ENCODE data around the gene SERINC3.

SERINC3 gene

GRCh38 chr20:44520881-44521280 lies 989 bp downstream of the SERINC3 start:
- no peaks in the 10 kb centered on the region for H3K9me2 ChIP-seq (replicated peaks; ENCODE audit: insufficient read depth, low read length)
- H2AFZ ChIP-seq (ENCODE audit: low read length) = no peak overlapping the region
- peak overlapping the region; percentile 99 for H3K9ac ChIP-seq (ENCODE audit: low read length)
- no peaks in the 10 kb centered on the region for H3K9me3 ChIP-seq (replicated peaks; ENCODE audit: insufficient read depth, low read length)
- TF ChIP-seq EZH2phosphoT487 (IDR thresholded peaks at IDR 0.05; ENCODE audit: low read length) = no peak
- H3K4me2 ChIP-seq (ENCODE audit: low read depth, low read length) = peak overlapping the region; percentile 72
- no peaks in the 10 kb centered on the region for H3F3A ChIP-seq (ENCODE audit: insufficient read depth, low read length)
- peaks cover 59% of the 10 kb centered on the region for H3K79me2 ChIP-seq (ENCODE audit: low read length)
- no peak for DNase-seq
- H3K4me3 ChIP-seq (ENCODE audit: low read length) = peak overlapping the region; percentile 99
- H3K36me3 ChIP-seq (replicated peaks; ENCODE audit: insufficient read depth, low read length) = no peaks in the 10 kb centered on the region
- H3K27me3 ChIP-seq (replicated peaks; ENCODE audit: insufficient read depth, low read length) = no peaks in the 10 kb centered on the region
- peaks cover 9% of the 10 kb centered on the region; the same call in 1 of the 2 replicates for H3K4me1 ChIP-seq (ENCODE audit: low read length)
- peak overlapping the region; percentile 94; the same call in 1 of the 2 replicates for H3K27ac ChIP-seq (ENCODE audit: low read length)
- H4K20me1 ChIP-seq (ENCODE audit: insufficient read depth, low read length) = no peaks in the 10 kb centered on the region

GRCh38 chr20:44518248-44518647 lies 3.6 kb downstream of the SERINC3 start:
- DNase-seq = no peak
- Histone ChIP-seq H3K9me2 (replicated peaks; ENCODE audit: insufficient read depth, low read length) (no peaks in the 10 kb centered on the region), H2AFZ (ENCODE audit: low read length) (no peak overlapping the region), H3F3A (ENCODE audit: insufficient read depth, low read length) (no peaks in the 10 kb centered on the region), H3K27me3 (replicated peaks; ENCODE audit: insufficient read depth, low read length) (no peaks in the 10 kb centered on the region), H3K4me3 (ENCODE audit: low read length) (no peak overlapping the region), H3K4me2 (ENCODE audit: low read depth, low read length) (no peak overlapping the region), H3K27ac (ENCODE audit: low read length) (no peak overlapping the region), H3K4me1 (ENCODE audit: low read length) (peaks cover 9% of the 10 kb centered on the region; the same call in 1 of the 2 replicates), H3K9ac (ENCODE audit: low read length) (no peak overlapping the region), H3K79me2 (ENCODE audit: low read length) (peaks cover 84% of the 10 kb centered on the region), H3K36me3 (replicated peaks; ENCODE audit: insufficient read depth, low read length) (no peaks in the 10 kb centered on the region), H3K9me3 (replicated peaks; ENCODE audit: insufficient read depth, low read length) (no peaks in the 10 kb centered on the region), H4K20me1 (ENCODE audit: insufficient read depth, low read length) (no peaks in the 10 kb centered on the region)
- TF ChIP-seq EZH2 (optimal IDR thresholded peaks at IDR 0.05; ENCODE audit: low read depth, low read length) (no peak), CTCF (IDR thresholded peaks at IDR 0.05; ENCODE audit: low read length) (no peak), EZH2phosphoT487 (IDR thresholded peaks at IDR 0.05; ENCODE audit: low read length) (no peak)

- TF ChIP-seq EZH2phosphoT487 (IDR thresholded peaks at IDR 0.05; ENCODE audit: low read length) (no peak), EZH2 (optimal IDR thresholded peaks at IDR 0.05; ENCODE audit: low read depth, low read length) (no peak), CTCF (IDR thresholded peaks at IDR 0.05; ENCODE audit: low read length) (no peak)
- H3K4me3 ChIP-seq (ENCODE audit: low read length) = no peak overlapping the region
- H3K9ac ChIP-seq (ENCODE audit: low read length) = no peak overlapping the region
- H3K4me2 ChIP-seq (ENCODE audit: low read depth, low read length) = no peak overlapping the region
- H2AFZ ChIP-seq (ENCODE audit: low read length) = no peak overlapping the region
- H3K9me2 ChIP-seq (replicated peaks; ENCODE audit: insufficient read depth, low read length) = no peaks in the 10 kb centered on the region
- DNase-seq = no peak
- no peaks in the 10 kb centered on the region for H4K20me1 ChIP-seq (ENCODE audit: insufficient read depth, low read length)
- H3F3A ChIP-seq (ENCODE audit: insufficient read depth, low read length) = no peaks in the 10 kb centered on the region
- peaks cover 92% of the 10 kb centered on the region for H3K79me2 ChIP-seq (ENCODE audit: low read length)
- no peaks in the 10 kb centered on the region for H3K27me3 ChIP-seq (replicated peaks; ENCODE audit: insufficient read depth, low read length)
- no peaks in the 10 kb centered on the region for H3K36me3 ChIP-seq (replicated peaks; ENCODE audit: insufficient read depth, low read length)
- peaks cover 5% of the 10 kb centered on the region; the same call in 1 of the 2 replicates for H3K4me1 ChIP-seq (ENCODE audit: low read length)
- H3K9me3 ChIP-seq (replicated peaks; ENCODE audit: insufficient read depth, low read length) = no peaks in the 10 kb centered on the region
- no peak overlapping the region for H3K27ac ChIP-seq (ENCODE audit: low read length)
Measured at GRCh38 chr20:44517454-44517853, 4.4 kb downstream of the SERINC3 start.

GRCh38 chr20:44516491-44516890 lies 5.4 kb downstream of the SERINC3 start:
- Histone ChIP-seq H3K4me2 (ENCODE audit: low read depth, low read length) (no peak overlapping the region), H3K4me1 (ENCODE audit: low read length) (peaks cover 4% of the 10 kb centered on the region; the same call in 1 of the 2 replicates), H3K27me3 (replicated peaks; ENCODE audit: insufficient read depth, low read length) (no peaks in the 10 kb centered on the region), H3K9me3 (replicated peaks; ENCODE audit: insufficient read depth, low read length) (no peaks in the 10 kb centered on the region), H3F3A (ENCODE audit: insufficient read depth, low read length) (no peaks in the 10 kb centered on the region), H3K9ac (ENCODE audit: low read length) (no peak overlapping the region), H3K9me2 (replicated peaks; ENCODE audit: insufficient read depth, low read length) (no peaks in the 10 kb centered on the region), H3K27ac (ENCODE audit: low read length) (no peak overlapping the region), H4K20me1 (ENCODE audit: insufficient read depth, low read length) (no peaks in the 10 kb centered on the region), H2AFZ (ENCODE audit: low read length) (no peak overlapping the region), H3K36me3 (replicated peaks; ENCODE audit: insufficient read depth, low read length) (no peaks in the 10 kb centered on the region), H3K4me3 (ENCODE audit: low read length) (no peak overlapping the region), H3K79me2 (ENCODE audit: low read length) (peaks cover 92% of the 10 kb centered on the region)
- TF ChIP-seq EZH2 (optimal IDR thresholded peaks at IDR 0.05; ENCODE audit: low read depth, low read length) (no peak), CTCF (IDR thresholded peaks at IDR 0.05; ENCODE audit: low read length) (no peak), EZH2phosphoT487 (IDR thresholded peaks at IDR 0.05; ENCODE audit: low read length) (no peak)
- no peak for DNase-seq

Measured in MM.1S (cell line).